ACHN (cell line): ENCODE measurements around the gene ADORA1.

Source experiments
- DNase-seq: peaks from one replicate; pipeline ENCODE4 v3.0.0-alpha.2; 2015
- in situ Hi-C: cut with HindIII; loops from 2 replicates; pipeline ENCODE4 v1.10.0; 2017; ENCODE audit warnings: low sequenced_read_pairs, low pct_ligation_motif_present, low pct_unique_long_range_greater_than_20kb

The ADORA1 gene

DNA sequence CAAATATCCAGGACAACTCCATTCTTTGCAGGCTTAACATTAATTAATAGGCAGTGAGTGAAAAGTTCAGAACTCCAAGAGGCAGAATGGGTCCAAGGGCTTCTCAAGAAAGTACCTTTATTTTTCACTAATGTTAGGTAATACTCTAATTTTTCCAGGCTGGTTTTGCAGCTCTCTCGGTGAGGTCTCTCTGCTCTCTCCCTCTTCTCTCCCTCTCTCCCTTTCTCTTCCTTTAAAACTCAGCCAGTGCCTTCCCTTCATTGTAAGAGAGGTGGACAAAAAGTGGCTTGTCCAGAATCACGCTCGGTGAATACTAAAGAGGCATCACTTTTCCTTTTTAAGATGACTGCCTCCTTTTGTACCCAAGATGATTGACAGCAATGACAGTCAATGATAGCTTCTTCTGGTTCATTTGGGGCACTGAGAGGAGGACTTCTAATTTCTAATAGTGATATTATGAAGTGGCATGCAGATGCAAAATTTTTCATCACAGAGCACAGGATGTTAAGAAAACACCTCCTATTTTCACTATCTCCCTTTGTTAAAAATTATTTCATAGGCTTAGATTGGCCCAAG, 60.3 kb downstream of the ADORA1 start:
- in situ Hi-C loops, result no loop called here
- DNase-seq, result no peak

DNA sequence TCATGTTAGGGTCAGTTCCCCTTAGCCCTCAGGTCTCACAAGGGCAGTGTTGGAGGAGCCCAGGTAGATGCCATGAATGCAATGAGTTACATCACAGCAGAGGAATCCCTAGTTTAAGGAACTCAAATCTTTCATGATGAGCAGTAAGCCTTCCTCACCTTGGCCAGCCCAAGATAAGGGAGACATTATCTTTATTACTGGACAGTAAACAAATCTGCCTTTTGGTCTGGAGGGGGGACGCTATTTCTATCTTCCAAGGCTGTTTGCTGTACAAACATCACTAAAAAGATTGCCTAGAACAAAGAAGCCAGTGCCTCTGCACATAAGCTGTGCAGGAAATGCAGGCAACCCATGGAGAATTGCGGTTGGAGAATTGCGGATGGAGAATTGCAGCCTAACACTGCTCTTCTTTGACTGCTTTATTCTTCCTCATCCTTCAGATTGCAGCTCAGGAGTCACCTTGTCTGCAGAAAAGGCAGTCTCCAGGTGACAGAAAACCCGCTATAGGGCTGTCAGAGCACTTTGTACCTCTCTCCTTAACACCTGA, 61.2 kb downstream of the ADORA1 start:
- in situ Hi-C loops, result no loop called here

DNA sequence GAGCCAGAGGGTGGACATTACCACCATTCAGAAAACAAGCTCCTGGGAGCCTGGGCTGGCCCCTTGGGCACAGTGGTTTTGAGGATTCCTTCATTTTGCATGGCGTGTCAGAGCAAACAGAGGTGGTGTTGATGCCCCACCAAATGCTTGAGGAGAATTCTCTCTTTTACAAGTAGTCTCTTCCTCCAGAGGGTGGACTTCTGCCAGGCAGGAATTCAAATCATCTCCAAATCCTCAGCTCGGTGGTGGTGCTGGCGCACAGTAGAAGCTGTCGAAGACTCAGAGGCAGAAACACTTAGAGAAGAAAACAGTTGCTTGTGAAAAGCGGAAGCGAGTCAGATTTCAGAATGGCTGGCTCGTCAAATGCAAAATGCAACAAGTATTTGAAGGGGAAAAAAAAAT, 62.4 kb downstream of the ADORA1 start:
- no peak for DNase-seq
- in situ Hi-C loops, result no loop called here

More for the DNA sequence above, 61.2 kb downstream of the ADORA1 start:
- no peak for DNase-seq

DNA sequence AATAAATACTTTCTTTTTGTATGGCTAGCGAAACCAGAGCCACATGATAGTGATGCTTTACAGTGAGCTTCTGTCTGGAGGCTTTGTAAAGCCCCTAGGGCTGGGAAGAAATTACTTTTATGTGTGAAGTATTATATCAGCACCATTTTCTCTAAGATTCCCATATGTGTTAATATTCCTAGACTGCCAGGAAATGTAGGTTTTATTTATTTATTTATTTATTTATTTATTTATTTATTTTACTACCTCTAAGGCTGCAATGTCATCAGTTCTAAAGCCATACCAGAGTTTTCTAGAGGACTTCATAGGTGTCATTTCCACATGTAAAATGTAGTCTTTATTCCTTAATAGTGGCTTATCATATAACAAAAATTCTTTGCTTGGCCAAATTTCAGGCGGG, 63.4 kb downstream of the ADORA1 start:
- in situ Hi-C loops, result no loop called here

DNA sequence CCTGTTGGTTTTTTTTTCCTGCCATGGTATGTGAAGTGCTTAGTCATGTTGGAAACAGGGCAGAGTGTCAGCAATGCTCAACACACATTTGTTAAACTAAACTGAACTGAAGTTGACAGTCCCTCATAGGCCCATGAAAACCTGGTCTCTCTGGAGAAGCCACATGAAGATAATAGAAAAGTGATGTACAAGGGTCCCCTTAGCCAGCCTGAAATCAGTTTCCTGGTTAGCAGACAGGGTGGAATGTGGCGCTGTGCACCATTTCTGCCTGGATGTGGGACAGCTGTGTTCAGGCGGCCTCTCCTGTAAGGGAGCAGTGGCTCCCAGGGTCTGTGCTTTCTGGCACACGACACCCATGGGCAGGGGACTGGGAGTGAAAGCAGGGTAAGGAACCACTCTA, 68.8 kb downstream of the ADORA1 start:
- in situ Hi-C loops, result no loop called here
- no peak for DNase-seq

More for the DNA sequence above, 63.4 kb downstream of the ADORA1 start:
- DNase-seq, result no peak

DNA sequence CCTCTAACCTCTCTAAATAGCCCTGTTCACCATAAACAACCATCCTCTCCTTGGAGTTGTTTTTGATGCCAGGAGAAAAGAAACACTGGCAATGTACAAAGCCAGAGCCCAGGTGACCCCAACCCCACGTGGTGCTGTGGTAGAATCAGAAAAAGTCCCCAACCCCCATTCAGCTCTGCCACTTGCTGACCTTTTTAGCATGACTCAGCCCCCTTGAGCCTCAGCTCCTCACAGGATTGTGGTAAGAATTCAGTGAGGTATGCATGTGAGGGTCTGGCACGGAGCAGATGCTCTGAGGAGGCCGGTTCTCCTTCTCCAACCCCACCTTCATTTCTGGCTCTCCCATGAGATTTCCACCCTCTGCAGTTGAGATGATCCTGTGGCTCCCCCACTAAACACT, 70.1 kb downstream of the ADORA1 start:
- in situ Hi-C loops, result no loop called here
- DNase-seq, result peak; percentile 79

DNA sequence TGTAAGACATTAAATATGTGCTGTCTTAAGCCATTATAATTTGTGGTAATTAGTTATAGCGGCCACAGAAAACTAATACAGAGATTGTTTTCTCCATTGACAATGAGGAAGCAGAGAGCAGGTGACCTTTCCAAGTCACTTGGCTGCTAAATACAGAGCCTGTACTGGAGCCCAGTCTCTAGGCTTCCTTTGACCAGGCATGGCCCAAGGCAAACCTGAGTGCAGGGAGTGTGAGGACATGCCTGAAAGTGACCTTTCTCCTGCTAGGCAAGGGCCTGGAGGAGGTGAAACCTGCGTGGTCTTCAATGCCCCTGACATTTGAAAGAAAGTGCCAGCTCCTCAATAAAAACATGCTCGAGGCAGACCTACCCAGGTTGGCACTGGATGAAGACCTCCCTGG, 71.5 kb downstream of the ADORA1 start:
- in situ Hi-C loops, result no loop called here
- DNase-seq, result no peak

- DNase-seq, result no peak
- in situ Hi-C loops, result no loop called here
These were observed 71.9 kb downstream of the ADORA1 start for GRCh38 chr1:203199481-203199815.

DNA sequence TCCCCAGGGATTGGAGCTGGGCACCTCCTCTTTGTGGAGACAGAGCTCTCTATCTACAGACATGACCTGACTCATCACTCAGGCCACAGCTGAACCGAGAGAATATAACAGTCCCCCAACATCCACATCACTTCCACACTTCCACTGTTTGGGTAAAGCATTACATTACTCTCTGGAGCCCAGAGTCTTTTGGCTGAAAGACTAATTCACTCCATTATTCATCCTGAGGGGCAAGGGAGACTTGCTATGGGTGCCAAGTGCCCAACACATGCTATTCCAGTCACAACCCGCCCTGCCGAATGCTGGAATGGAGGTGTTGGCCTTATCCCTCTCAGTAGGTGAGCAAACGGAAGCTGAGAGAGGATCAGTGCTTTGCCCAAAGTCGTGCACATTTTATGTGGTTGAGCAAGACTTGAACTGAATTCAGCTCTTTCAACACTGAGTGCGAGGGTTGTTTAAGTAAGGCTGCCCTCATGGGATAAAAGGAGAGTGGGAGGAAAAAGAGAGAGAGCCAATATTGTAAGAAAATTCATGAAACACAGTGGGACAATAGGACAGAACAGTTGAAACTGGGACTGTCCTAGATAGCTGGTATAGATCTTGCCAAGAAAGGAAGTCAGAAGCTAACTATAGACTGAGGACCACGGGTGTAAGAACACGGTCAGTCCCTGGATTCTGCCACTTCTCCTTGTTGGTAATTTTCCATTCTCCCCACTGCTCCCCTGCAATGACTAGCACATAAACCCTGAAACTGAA, 72.5 kb downstream of the ADORA1 start:
- in situ Hi-C loops, result loop anchor here (25.0 kb wide), 1 partner anchor 163 kb away; the partner anchor contains the start of gene PPFIA4
- no peak for DNase-seq

- DNase-seq, result no peak
- in situ Hi-C loops, result loop anchor here (25.0 kb wide), 1 partner anchor 164 kb away; the partner anchor contains the start of gene PPFIA4
These were observed 73.4 kb downstream of the ADORA1 start for GRCh38 chr1:203200916-203201315.

DNA sequence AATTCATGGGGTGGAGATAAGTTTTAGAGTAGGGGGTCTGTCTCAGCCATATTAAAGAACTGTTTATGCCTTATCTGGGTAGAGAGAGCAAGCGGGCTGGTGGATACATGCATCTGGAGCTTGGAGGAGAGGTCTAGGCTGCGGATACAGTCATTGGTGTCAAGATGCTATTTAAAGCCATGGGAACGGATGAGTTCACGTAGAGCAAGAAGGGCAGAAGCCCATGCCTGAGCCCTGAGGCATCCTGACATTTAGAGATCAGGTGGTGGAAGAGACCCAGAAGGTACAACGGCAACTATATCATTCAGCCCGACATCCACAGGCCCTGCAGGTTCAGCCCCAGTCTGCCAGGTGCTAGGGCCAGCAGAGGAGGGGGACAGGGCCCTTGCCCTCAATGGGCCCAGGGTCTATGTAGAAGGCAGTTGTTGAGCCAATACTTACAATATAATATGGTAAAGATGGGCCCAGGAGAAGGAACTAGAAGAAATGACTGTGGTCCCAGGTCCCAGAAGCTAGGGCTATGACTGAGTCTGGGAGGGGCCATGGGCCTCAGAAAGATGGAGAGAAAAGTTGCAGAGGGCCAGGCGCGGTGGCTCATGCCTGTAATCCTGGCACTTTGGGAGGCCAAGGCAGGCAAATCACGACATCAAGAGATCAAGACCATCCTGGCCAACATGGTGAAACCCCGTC, 74.1 kb downstream of the ADORA1 start:
- in situ Hi-C loops, result loop anchor here (25.0 kb wide), 1 partner anchor 164 kb away; the partner anchor contains the start of gene PPFIA4
- no peak for DNase-seq

DNA sequence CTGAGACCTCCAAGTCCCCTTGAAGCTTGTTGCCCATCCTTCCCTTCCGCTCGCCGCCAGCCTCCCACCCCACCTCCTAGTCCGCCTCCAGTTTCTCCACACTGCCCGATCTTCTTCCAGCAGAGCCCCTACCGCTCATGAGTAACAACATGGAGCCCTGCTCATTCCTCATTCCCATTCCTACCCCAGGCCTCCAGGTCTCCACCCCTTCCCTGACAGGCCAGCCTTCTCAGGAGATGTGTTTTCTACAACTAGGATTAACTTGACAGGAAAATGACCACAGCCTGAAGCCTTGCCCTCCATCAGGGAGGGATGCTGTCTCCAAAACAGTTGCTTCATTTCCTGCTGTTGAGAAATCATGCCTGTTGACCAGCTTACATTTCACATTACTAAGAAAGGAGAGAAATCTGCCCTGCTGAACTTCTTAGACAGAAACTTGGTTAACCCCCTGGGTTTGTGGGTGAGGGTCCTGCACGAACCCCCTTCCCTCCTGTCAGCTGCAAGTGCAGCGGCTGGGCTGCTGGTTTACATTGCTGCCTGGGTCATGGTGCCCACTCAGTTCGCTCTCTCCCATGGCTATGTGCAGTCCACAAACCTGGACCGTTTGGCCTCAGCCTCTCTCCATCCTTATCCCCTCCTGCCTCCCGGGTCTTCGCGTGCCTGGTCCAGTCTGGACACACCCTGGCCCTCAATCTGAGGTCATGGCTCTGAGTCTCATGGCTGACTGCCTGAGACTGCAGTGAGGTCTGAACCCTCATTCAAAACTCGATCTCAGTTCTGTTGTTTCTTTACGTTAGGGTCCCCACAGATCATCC, 75.1 kb downstream of the ADORA1 start:
- in situ Hi-C loops, result loop anchor here (25.0 kb wide), 1 partner anchor 165 kb away; the partner anchor contains the start of gene PPFIA4
- DNase-seq, result no peak

GRCh38 chr1:203204756-203205155, 77.2 kb downstream of the ADORA1 start:
- DNase-seq, result no peak
- in situ Hi-C loops, result loop anchor here (25.0 kb wide), 1 partner anchor 167 kb away; the partner anchor contains the start of gene PPFIA4

DNA sequence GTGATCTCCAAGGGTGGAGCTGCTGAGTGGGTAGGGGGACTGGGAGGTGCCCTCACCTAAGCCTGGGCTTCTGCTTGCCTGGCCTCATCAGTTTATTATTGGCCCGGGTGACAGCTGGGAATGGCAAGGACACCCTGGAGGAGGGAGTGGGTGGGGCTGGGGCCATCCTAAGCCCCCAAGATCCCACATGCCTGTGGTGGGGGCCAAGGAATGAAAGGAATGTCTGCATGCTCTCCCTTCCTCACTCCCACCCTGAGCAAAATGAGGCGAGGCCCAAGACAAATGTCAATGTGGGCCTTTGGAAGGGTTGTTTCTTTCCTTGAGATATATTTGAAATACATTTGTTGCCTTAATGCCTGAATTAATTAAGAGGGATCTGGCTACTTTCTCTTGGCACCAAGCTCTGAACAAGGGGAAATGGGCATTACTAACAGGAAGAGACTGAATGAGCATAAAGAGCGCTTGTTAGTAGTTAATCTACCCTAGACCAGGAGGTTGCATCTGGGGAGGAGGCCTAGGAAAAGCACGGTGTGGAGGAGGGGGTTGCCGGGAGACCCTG, 78.7 kb downstream of the ADORA1 start:
- in situ Hi-C loops, result loop anchor here (25.0 kb wide), 1 partner anchor 169 kb away; the partner anchor contains the start of gene PPFIA4
- DNase-seq, result no peak

DNA sequence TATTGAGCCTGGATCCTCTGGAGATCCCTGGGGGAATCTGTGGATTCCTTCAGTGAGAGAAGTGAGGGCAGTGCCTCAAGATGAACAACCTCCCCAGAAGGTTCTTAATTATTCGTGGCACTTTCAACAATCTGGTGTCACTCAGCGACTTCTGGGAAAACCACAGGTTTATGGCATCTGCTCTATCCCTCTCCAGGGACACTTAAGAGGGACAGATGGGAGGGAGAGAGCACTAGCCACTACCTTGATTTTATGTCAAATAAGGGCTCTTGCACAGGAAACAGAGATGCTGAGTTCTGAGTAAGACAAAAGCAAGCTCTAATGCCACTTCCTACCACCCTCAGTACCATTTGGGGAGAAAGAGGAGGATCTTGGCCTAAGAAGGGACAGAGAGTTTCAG, 80.2 kb downstream of the ADORA1 start:
- DNase-seq, result no peak
- in situ Hi-C loops, result loop anchor here (25.0 kb wide), 1 partner anchor 170 kb away; the partner anchor contains the start of gene PPFIA4

GRCh38 chr1:203208181-203208580, 80.7 kb downstream of the ADORA1 start:
- in situ Hi-C loops, result loop anchor here (25.0 kb wide), 1 partner anchor 171 kb away; the partner anchor contains the start of gene PPFIA4
- DNase-seq, result no peak

- in situ Hi-C loops, result loop anchor here (10.0 to 25.0 kb wide), 2 partner anchors 86 to 173 kb away; partner anchors contain the start of genes ADORA1 and PPFIA4
- DNase-seq, result no peak
These were observed 82.8 kb downstream of the ADORA1 start for GRCh38 chr1:203210350-203210749.

- in situ Hi-C loops, result loop anchor here (10.0 to 25.0 kb wide), 2 partner anchors 86 to 174 kb away; partner anchors contain the start of genes ADORA1 and PPFIA4
- DNase-seq, result no peak
These were observed 83.5 kb downstream of the ADORA1 start for GRCh38 chr1:203210988-203211387.
